GM18951 (cell line): ENCODE measurements around the gene C3orf33.

ENCODE experiments used
- POLR2A ChIP-seq: IDR thresholded peaks from 4 replicates; pipeline ENCODE4 v1.6.1; 2011; ENCODE audit warnings: mild to moderate bottlenecking; ENCODE audit not compliant: insufficient read length, insufficient read depth; ENCODE audit errors: extremely low read depth
- in situ Hi-C: fragments of 300-500 bp; cut with MboI; formaldehyde crosslinking; loops from one replicate; pipeline ENCODE4 v1.12.0; 2022; ENCODE audit warnings: low sequenced_read_pairs, mixed read lengths, inconsistent platforms; ENCODE audit not compliant: unreplicated experiment

Gene C3orf33

DNA sequence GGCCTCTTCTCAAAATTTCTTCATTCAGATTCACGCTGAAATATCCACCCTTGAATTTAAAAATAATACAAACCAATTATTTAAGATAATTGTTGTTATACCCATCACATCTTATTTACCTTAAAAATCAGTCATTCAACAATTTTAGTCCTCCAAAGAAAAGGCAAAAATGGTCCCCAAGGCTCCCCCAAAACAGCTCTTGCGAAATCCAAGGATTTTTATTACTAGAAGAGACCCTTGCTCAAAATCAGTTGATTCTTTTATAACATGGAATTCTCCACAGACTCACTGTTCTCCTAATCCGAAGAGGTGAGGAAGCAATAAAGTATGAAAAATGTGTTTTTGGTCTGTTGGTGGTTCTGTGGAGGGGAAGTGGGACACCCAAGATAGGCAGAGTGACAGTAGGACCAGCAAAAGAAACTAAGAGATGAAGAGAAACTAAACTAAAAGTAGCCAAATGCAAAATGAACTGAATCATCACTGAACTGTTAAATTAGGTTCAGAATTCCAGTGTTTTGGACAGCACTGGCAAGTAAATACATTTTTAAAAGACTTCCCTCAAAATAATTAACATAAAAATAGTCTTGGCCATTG lies 42.1 kb downstream of the C3orf33 start:
- in situ Hi-C loops: no loop called here
- TF ChIP-seq POLR2A: no peak

DNA sequence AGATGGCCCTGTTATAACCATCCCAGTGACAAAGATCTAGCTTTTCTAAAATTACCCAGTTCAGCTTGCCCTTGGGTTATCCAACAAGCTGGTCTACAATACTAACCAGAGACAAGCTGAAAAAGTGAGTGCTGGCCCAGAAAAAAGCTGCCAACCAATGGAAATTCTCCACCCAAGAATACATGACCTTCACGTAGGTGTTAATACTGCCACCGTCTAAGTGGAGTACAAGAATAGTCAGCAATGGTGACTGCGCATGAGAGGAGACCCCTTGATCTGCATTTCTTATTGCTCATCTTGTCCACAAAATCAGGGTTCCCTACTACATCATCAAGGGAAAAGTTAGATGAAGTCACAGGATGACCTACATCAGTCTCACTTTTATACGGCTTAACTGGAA lies 45.4 kb downstream of the C3orf33 start:
- no peak for TF ChIP-seq POLR2A
- in situ Hi-C loops: no loop called here

DNA sequence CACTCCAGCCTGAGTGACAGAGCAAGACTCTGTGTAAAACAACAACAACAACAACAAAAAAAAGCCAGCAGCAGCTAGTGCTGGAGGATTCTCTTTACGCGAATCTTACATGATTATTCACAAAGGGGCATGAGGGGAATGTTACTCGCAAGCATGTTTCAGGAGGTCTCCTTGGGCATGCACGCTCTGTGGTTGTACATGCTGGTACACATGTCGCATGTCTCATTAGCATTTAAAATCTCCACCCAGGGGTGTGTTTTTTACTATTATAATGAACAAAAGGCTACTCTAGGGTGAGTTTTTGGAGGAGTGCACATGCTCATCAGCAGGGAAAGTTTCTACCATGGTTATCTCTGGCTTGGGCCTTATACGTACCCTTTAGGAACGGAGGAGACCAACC lies 48.5 kb downstream of the C3orf33 start:
- no peak for TF ChIP-seq POLR2A
- in situ Hi-C loops: no loop called here

DNA sequence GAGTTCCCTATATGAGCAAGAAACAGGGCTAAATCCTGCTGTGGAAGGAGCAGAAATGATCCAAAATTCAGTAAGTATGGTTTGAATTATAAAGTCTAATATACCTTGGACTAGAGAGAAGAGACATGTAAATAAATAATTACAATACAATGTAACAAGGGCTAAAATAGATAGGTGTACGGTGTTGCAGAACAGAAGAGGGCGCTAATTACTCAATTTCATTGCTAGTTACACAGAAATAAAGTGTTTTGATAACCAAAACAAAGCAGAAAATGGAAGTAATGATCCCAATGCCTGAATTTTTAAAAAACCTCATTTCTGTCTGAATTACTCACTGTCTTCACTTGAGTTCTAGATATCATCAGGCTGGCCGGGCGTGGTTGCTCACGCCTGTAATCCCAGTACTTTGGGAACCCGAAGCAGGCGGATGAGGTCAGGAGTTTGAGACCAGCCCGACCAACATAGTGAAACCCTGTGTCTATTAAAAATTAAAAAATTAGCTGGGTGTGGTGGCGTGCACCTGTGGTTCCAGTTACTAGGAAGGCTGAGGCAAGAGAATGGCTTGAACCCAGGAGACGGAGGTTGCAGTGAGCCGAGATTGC lies 52.9 kb downstream of the C3orf33 start:
- no peak for TF ChIP-seq POLR2A
- in situ Hi-C loops: no loop called here

DNA sequence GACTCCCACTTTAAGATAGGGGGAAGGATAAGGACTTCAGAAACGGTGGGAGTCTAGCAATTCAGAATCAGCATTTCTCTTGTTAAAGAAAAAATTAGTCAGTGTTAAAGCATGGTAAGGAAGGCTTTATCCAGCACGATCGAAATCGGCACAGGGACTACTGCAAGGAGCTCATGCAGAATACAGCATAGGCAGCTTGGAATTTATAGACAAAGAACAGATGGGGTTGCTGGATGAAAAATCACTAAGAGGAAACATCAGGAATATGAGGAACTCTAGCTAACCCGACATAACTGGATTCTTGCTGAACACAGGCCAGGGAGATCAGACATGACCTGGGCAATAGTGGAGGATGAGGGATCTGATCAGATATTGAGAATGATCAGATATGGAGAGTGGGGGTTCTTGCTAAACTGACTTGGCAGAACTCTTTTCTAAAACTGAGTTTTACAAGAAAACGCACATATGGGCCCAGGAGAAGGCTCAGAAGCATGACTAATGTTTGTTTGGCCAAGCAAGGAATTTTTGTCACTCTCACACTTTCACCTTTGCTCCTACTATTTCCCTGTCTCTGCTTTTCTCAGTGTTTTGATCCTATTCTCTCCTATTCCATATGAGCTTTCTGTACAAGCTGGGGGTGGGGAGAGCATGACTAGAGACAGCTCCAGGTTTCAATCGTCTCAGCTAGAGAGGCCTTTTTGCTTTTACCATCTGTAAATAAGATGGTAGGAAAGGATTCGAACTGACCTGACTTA lies 57.3 kb downstream of the C3orf33 start:
- no peak for TF ChIP-seq POLR2A
- in situ Hi-C loops: no loop called here

DNA sequence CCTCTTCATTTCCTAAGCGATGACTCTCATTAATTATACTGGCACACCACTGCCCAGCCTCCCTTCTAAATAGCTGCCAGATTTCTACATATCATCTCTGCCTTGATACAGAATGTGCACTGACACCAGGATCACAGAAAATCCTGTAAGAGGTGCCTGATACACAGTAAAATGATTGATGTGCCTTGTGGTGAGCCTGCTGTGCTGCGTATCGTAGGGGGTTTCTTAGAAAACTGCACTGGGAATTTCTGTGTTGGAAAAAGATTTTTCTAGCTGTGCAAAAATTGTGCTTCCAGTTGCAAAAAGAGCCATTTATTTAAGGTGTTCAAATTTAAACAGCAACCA lies 58.2 kb downstream of the C3orf33 start:
- no peak for TF ChIP-seq POLR2A
- in situ Hi-C loops: no loop called here

DNA sequence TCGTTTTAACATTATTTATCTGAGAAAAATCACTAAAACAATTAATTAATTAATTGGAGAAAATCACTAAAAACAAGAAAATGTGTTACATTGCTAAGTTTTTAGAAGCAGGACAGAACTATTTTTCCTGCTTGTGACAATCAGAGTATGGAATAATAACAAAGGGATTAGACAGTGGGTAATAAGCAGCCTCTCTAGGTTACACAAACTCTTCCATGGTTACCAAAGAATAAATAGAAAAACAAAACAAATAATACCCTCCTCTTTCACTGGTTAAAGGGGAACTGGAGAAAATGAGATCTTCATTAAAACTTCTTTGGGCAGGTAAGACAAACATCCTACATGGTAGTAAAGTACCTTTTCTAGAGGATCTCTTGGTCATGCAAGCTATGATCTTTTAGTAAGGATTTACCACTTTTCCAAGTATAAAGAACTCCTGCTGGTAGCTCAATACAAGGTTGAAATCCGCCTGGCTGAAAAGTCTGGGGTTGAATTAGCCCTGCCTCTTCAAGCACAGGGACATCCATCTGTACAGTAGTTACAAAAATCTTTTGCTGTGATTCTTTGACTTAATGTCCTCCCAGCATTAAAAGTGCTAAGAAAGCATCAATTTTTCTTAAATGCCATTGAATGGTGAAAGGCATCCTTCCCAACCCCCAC lies 58.7 kb downstream of the C3orf33 start:
- TF ChIP-seq POLR2A: no peak
- in situ Hi-C loops: no loop called here

DNA sequence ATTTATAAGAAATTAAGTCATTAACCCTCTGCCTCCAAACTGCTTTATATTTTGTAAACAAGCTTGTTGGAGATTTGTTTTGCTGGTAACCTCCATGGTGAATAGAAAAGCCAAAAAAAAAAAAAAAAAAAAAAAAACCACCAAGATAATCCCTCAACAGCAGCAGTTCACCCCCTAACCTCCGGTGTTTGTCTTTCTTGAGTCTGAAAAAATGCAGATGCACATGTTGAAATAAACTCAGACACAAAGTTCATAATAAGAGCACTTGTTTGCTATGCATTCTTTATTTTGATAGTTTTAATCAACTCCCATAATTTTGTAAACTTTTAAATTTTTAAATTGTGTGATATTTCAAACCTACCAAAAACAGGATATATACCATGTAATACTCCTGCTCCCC lies 59.4 kb downstream of the C3orf33 start:
- in situ Hi-C loops: no loop called here
- no peak for TF ChIP-seq POLR2A

DNA sequence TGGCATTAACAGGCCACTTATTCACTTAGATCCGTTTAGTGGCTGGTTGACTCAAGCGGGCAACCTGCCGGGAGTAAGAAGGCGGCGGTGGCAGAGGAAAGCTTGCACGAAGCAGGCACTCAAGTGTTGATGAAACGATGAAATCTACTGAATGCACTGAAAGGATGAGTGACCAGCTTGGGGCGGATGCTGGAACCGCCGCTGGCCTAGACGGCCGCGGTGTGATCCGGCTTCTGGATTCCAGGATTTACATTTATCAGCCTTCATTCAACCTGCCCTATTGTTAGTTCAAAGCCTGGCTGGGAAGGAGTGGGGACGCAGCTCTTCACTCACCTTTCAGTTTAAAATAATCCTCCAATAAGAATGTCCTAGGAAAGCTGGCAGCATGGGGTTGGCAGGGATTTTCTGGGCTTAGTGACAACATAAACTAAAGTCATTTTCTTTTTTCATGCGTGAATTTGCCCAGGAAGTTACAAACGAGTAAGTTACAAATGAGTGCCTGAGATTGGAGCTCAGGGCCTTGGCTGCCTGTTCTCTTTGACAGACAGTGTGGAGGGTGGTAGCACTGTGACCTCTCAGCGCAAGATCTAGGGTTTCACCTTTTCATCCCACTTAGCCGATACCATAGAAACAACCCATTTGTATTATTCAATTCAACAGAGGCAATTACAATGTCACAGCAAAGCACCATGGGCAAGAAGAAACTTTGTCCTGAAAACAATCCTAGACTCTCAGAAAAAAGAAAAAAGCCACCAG lies 60.1 kb downstream of the C3orf33 start:
- in situ Hi-C loops: no loop called here
- no peak for TF ChIP-seq POLR2A

DNA sequence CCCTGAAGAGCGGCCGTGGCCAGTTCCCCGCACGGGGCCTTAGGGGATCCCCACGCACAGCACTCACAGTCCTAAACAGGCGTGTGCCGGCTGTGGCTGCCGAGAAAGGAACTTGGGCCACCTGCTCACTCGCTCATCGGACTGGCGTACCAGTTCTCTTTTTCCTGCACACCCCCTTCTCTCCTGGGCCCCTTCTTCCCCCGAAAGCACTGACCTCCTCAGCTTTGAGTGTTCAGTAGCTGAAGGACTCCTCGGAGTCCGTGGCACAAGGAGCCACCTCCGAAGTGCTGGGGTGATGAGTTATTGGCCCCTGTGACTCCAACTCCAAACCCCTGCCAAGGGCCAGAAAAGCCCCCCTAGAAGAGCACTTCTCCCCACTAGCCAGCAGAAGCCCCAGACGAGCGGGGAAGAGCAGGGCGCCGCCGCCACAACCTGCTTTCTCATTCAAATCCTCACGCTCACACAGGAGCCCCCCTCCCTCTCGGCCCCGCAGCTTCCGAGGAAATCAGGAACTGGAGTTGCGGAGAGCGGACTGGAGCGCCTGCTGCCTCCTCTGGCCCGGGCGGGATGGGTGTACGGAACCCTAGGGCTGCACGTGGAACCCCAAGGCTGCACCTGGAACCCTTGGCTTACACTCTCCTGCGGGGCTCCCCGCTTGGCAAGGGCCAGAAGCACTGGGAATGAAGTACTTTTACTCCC lies 61.3 kb downstream of the C3orf33 start, which contains the start of gene PLCH1:
Gene PLCH1, minus strand, starts transcription at position 446 of the 699 bp plus-strand sequence. CDS start 40,847 bp downstream, outside the sequence.
- no peak for TF ChIP-seq POLR2A

DNA sequence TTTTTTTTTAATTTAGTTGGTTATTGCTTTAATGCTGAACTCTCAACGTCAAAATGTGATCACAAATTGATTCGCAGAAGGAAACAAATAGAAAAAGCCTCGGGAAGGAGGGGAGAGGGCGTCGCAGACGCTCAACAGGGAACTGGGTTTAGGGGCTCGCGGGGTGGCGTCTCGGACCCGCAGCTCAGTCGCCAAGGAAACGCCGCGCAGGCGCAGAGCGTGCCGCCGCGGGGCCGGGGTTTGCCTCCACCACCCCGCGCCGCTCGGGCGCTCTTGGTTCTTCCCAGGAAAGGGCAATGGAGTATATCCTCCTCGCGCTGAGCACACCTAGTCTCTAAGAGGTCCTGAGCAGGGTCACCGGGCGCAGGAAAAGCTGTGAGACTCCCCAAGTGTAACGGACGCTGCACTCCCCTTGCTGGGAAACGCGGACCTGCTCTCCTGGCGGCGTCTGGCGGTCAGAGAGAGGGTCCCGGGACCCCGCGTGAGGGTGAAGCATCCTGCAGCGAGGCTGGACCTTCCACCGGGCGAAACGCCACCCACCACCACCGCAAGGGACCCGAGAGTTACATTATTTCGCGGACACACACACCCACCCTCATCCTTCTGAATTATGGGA lies 62.0 kb downstream of the C3orf33 start:
- TF ChIP-seq POLR2A: no peak
- in situ Hi-C loops: no loop called here

More for the DNA sequence above, 61.3 kb downstream of the C3orf33 start, which contains the start of gene PLCH1:
- in situ Hi-C loops: no loop called here

DNA sequence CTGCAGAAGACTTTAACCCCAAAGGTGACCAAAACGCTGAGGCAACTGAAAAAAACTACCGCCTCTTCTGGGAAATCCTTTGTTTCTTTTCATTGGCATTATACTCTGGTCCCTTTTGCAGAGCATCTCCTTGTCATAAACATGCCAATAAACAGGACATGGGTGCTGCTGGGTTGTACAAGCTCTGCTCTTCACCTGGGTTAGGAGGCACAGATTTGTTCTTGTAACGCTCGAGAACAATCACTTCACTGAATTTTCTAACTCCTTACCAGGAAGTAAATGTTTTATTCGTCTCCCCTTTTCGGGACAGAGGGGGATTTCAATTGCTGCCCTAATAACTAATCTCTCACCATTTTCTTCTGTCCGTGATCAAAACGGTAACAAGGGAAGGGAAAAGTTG lies 62.5 kb downstream of the C3orf33 start:
- in situ Hi-C loops: no loop called here
- TF ChIP-seq POLR2A: no peak

DNA sequence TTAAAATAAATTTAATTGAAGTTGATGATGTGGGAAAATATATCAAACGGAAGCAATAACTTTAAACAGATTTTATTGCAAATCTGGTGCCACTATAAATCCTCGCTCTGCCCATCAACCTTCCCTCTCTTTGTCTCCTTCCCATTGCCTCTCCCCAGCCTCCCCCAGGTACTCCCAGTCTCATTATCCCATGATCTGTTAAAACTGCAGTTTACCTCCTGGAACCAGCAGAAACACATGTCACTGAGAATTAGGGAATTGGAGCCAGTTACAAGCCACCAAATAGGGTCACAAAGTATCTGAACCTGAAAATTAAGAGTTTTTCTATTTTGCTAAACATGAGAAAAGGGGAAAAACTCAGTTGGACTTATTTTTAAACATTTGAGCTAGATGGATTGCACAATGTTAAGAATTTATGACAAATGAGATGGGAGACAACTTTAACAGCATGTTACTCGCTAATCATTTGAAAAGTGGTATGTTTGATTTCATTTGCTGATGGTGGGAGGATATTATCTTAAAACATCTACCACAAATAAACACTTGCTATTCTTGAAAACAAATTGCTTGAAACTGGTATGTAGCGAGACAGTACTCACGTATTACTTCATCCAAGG lies 63.6 kb downstream of the C3orf33 start:
- TF ChIP-seq POLR2A: no peak
- in situ Hi-C loops: no loop called here
